CD14-positive monocyte (primary cell): ENCODE measurements around the gene HEMK1. TPM values are rescaled to one million over a fixed set of nuclear protein-coding genes. Genes with fewer than 3 reads are reported as not detected.

Experiments used
- DNase-seq, 3 donors: peaks; one replicate each; pipeline ENCODE4 v3.0.0-alpha.2; 2011 to 2022
- H2AFZ ChIP-seq: 2 replicates; pipeline ENCODE4 v1.6.0; 2012; ENCODE audit warnings: mild to moderate bottlenecking, low read depth, low read length, inconsistent platforms; ENCODE audit not compliant: insufficient read depth, poor library complexity, severe bottlenecking
- H3K27ac ChIP-seq, 2 donors: 1 replicate in 1 of 2; 2 replicates in 1 of 2; pipeline ENCODE4 v1.5.1; 2012 to 2013; ENCODE audit warnings: low read length in 2 of 2, control low read depth in 1 of 2, inconsistent platforms in 1 of 2, low read depth in 1 of 2, mild to moderate bottlenecking in 1 of 2
- H3K27me3 ChIP-seq, 2 donors: one replicate each; pipeline versions ENCODE4 v1.6.0 to v1.6.1; 2011 to 2013; ENCODE audit warnings: low read length in 2 of 2; ENCODE audit not compliant: control insufficient read depth in 2 of 2, insufficient read depth in 2 of 2
- H3K36me3 ChIP-seq, 2 donors: replicated peaks in 1 of 2; 1 replicate in 1 of 2; 2 replicates in 1 of 2; pipeline versions ENCODE4 v1.5.1 to v1.6.1; 2012 to 2013; ENCODE audit warnings: low read length in 2 of 2, control low read depth in 1 of 2, inconsistent platforms in 1 of 2, mild to moderate bottlenecking in 1 of 2; ENCODE audit not compliant: insufficient read depth in 2 of 2, control insufficient read depth in 1 of 2
- H3K4me1 ChIP-seq, 2 donors: 1 replicate in 1 of 2; 2 replicates in 1 of 2; pipeline versions ENCODE4 v1.5.1 to v1.6.1; 2012 to 2013; ENCODE audit warnings: low read length in 2 of 2, control low read depth in 1 of 2, inconsistent platforms in 1 of 2, mild to moderate bottlenecking in 1 of 2, moderate library complexity in 1 of 2; ENCODE audit not compliant: insufficient read depth in 2 of 2, control insufficient read depth in 1 of 2
- H3K4me2 ChIP-seq: replicated peaks from 2 replicates; pipeline ENCODE3; 2012; ENCODE audit warnings: low read length, moderate library complexity, mild to moderate bottlenecking; ENCODE audit not compliant: poor library complexity, severe bottlenecking; ENCODE audit errors: extremely low read depth
- H3K4me3 ChIP-seq, 3 experiments: fragments of 200-600 bp in 1 of 3; sonication (generic) in 1 of 3; replicated peaks in 1 of 3; 1 replicate in 2 of 3; 2 replicates in 1 of 3; pipeline ENCODE4 v1.5.1; 2011 to 2013; ENCODE audit warnings: low read length in 3 of 3, mild to moderate bottlenecking in 3 of 3, control low read depth in 2 of 3, low read depth in 2 of 3, inconsistent platforms in 1 of 3, moderate library complexity in 1 of 3
- H3K79me2 ChIP-seq: 2 replicates; pipeline ENCODE4 v1.6.0; 2012; ENCODE audit warnings: mild to moderate bottlenecking, control low read depth, inconsistent platforms, low read length, moderate library complexity; ENCODE audit not compliant: insufficient read depth
- H3K9ac ChIP-seq: 2 replicates; pipeline ENCODE4 v1.6.0; 2017; ENCODE audit warnings: low read length, mild to moderate bottlenecking; ENCODE audit not compliant: insufficient read depth, poor library complexity, severe bottlenecking
- H3K9me3 ChIP-seq, 2 donors: replicated peaks in 1 of 2; 1 replicate in 1 of 2; 2 replicates in 1 of 2; pipeline versions ENCODE4 v1.5.1 to v1.6.1; 2012 to 2013; ENCODE audit warnings: low read length in 2 of 2, control low read depth in 1 of 2; ENCODE audit not compliant: control insufficient read depth in 1 of 2, insufficient read depth in 1 of 2
- H4K20me1 ChIP-seq: 2 replicates; pipeline ENCODE4 v1.6.0; 2012; ENCODE audit warnings: mild to moderate bottlenecking, low read length, control low read depth, moderate library complexity; ENCODE audit not compliant: insufficient read depth
- H3K27ac Mint-ChIP-seq, 7 donors: one replicate each; pipeline ENCODE4 v1.8.0; 2020; ENCODE audit warnings: mild to moderate bottlenecking in 7 of 7, mixed read lengths in 7 of 7, moderate library complexity in 6 of 7, inconsistent platforms in 2 of 7
- H3K27me3 Mint-ChIP-seq, 3 donors: one replicate each; pipeline ENCODE4 v1.8.0; 2021 to 2022; ENCODE audit warnings: low read depth in 3 of 3, mild to moderate bottlenecking in 3 of 3, mixed read lengths in 3 of 3, moderate library complexity in 3 of 3, inconsistent platforms in 1 of 3
- H3K36me3 Mint-ChIP-seq, 2 donors: one replicate each; pipeline ENCODE4 v1.8.0; 2020; ENCODE audit warnings: mixed read lengths in 2 of 2, inconsistent platforms in 1 of 2, mild to moderate bottlenecking in 1 of 2
- H3K4me1 Mint-ChIP-seq: one replicate; pipeline ENCODE4 v1.8.0; 2020; ENCODE audit warnings: mild to moderate bottlenecking, mixed read lengths
- H3K4me3 Mint-ChIP-seq, 2 donors: one replicate each; pipeline ENCODE4 v1.8.0; 2020; ENCODE audit warnings: mild to moderate bottlenecking in 2 of 2, mixed read lengths in 2 of 2, moderate library complexity in 1 of 2
- H3K9me3 Mint-ChIP-seq, 7 donors: one replicate each; pipeline ENCODE4 v1.8.0; 2020 to 2022; ENCODE audit warnings: mixed read lengths in 7 of 7, mild to moderate bottlenecking in 6 of 7, moderate library complexity in 6 of 7, inconsistent platforms in 2 of 7
- WGBS: methylation state at CpG from one replicate; pipeline ENCODE4 v1.1.5; 2013; ENCODE audit warnings: missing lambda C conversion rate; ENCODE audit not compliant: insufficient coverage; 5-methylcytosine and 5-hydroxymethylcytosine counted together
- intact Hi-C, 2 donors: fragments of 100-400 bp; cut with micrococcal nuclease; formaldehyde crosslinking; loops; one replicate each; pipeline versions ENCODE4 v1.15.0 to v1.15.1; 2023
- polyA plus RNA-seq, 3 donors: library from polyadenylated mRNA; depleted of rRNA in 1 of 3; unstranded in 2 of 3; stranded (reverse) in 1 of 3; fragments of 300-500 nt in 2 of 3; fragments of >200 nt in 1 of 3; fragmentation: Illumina TruSeq in 2 of 3; gene quantifications; 1 replicate in 2 of 3; 2 replicates in 1 of 3; pipeline ENCODE4 v1.2.3, GENCODE V29; 2012 to 2021
- TF ChIP-seq, protein P1 (sequence below): fragments of 200-600 bp; IDR thresholded peaks from one replicate; pipeline ENCODE4 v1.8.0; 2022; ENCODE audit warnings: antibody characterized with exemption, mild to moderate bottlenecking

The HEMK1 gene
- polyA plus RNA-seq, 3 donors: 10.1 to 14.0 (median 12.1) TPM

DNA sequence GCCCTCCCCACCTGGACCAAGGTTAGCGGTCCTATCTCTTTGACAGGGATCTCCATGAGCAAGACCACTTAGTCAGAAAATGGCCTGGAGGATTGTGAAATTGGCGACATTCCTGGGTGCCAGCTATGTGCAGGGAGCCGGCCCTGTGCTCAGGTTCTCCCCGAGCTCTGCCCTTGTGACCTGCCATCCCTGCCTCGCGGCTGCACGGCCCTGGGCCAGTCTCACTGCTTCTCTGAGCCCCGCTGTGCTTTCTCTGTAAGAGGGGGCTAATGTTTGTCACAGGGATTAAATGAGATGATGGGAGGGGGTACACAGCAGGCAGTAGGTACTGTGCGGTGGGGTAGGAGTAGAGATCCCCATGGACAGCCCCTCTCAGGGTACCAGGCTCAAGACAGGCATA is 16.7 kb upstream of the HEMK1 start:
- H3K27ac Mint-ChIP-seq: no peak overlapping the region
- Histone ChIP-seq H2AFZ (no peak overlapping the region), H3K27ac (no peak overlapping the region), H3K9ac (no peak overlapping the region), H3K4me3 (no peak overlapping the region), H3K4me2 (no peak overlapping the region), H4K20me1 (no peaks in the 10 kb centered on the region), H3K9me3 (no peaks in the 10 kb centered on the region), H3K79me2 (no peaks in the 10 kb centered on the region), H3K36me3 (no peaks in the 10 kb centered on the region), H3K4me1 (no peaks in the 10 kb centered on the region), H3K27me3 (no peaks in the 10 kb centered on the region)
- H3K9me3 Mint-ChIP-seq: no peaks in the 10 kb centered on the region
- H3K4me1 Mint-ChIP-seq: no peaks in the 10 kb centered on the region
- no peak overlapping the region for H3K4me3 Mint-ChIP-seq
- intact Hi-C loops: no loop called here
- no peak for DNase-seq
- 95% methylated on average over 5 of the region's 9 CpGs for WGBS
- TF ChIP-seq, protein P1, sequence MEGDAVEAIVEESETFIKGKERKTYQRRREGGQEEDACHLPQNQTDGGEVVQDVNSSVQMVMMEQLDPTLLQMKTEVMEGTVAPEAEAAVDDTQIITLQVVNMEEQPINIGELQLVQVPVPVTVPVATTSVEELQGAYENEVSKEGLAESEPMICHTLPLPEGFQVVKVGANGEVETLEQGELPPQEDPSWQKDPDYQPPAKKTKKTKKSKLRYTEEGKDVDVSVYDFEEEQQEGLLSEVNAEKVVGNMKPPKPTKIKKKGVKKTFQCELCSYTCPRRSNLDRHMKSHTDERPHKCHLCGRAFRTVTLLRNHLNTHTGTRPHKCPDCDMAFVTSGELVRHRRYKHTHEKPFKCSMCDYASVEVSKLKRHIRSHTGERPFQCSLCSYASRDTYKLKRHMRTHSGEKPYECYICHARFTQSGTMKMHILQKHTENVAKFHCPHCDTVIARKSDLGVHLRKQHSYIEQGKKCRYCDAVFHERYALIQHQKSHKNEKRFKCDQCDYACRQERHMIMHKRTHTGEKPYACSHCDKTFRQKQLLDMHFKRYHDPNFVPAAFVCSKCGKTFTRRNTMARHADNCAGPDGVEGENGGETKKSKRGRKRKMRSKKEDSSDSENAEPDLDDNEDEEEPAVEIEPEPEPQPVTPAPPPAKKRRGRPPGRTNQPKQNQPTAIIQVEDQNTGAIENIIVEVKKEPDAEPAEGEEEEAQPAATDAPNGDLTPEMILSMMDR: no peak
- H3K27me3 Mint-ChIP-seq: peaks cover 0 to 4% (median 3%) of the 10 kb centered on the region in 3 donors
- H3K36me3 Mint-ChIP-seq: no peaks in the 10 kb centered on the region

DNA sequence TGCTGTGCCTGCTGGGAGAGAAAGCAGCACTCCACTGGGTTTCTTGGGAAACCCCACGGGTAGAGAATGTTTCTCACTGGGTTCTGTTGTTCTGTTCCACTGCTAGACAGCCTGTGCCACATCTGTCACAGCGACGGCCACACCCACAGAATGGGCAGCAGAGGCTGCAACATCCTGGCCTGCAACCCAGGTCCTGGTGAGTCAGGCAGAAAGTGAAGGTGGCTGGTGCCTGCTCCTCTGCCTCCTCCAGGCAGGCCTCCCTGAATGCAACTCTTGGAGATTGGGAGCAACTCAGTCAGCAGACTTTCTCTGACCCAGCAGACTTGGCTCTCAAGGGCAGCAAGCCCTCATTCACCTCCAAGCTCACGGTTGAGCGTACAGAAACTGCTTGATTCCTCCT is 14.8 kb upstream of the HEMK1 start:
- Histone ChIP-seq H3K4me3 (no peak overlapping the region), H3K79me2 (no peaks in the 10 kb centered on the region), H3K36me3 (no peaks in the 10 kb centered on the region), H2AFZ (no peak overlapping the region), H4K20me1 (no peaks in the 10 kb centered on the region), H3K27me3 (no peaks in the 10 kb centered on the region), H3K27ac (no peak overlapping the region), H3K9me3 (no peaks in the 10 kb centered on the region), H3K4me2 (no peak overlapping the region), H3K4me1 (no peaks in the 10 kb centered on the region), H3K9ac (no peak overlapping the region)
- Mint-ChIP-seq H3K4me1 (no peaks in the 10 kb centered on the region), H3K27ac (no peak overlapping the region), H3K9me3 (no peaks in the 10 kb centered on the region), H3K36me3 (peaks cover 0 to 1% of the 10 kb centered on the region in 2 donors), H3K4me3 (no peak overlapping the region), H3K27me3 (peaks cover 0 to 4% (median 3%) of the 10 kb centered on the region in 3 donors)
- 74% methylated on average over 3 of the region's 5 CpGs for WGBS
- TF ChIP-seq, protein P1: no peak
- intact Hi-C loops: no loop called here
- no peak for DNase-seq
